AG09319 (cell line): ENCODE measurements around the gene EEF1G.

Experiments used
- DNase-seq: peaks from one replicate; pipeline ENCODE4 v3.0.0-alpha.2; 2010; ENCODE audit warnings: low read depth; ENCODE audit errors: extremely low read depth
- CTCF ChIP-seq: IDR thresholded peaks from 2 replicates; pipeline ENCODE4 v1.5.1; 2011; ENCODE audit warnings: low read depth, mild to moderate bottlenecking, inconsistent platforms, low read length, moderate library complexity

EEF1G gene

GRCh38 chr11:62532096-62532495 is 41.6 kb downstream of the EEF1G start:
- TF ChIP-seq CTCF: no peak
- DNase-seq: no peak

GRCh38 chr11:62516736-62517371 is 56.8 kb downstream of the EEF1G start:
- no peak for TF ChIP-seq CTCF
- no peak for DNase-seq

GRCh38 chr11:62514151-62514550 is 59.5 kb downstream of the EEF1G start:
- no peak for DNase-seq
- no peak for TF ChIP-seq CTCF

GRCh38 chr11:62513626-62514025 is 60.1 kb downstream of the EEF1G start:
- no peak for DNase-seq
- no peak for TF ChIP-seq CTCF

- DNase-seq: no peak
- no peak for TF ChIP-seq CTCF
Measured at GRCh38 chr11:62512961-62513360, 60.7 kb downstream of the EEF1G start.
